ENCODE results near the gene SLC12A5. TPM values are rescaled to one million over a fixed set of nuclear protein-coding genes. Genes with fewer than 3 reads are reported as not detected.

Gene SLC12A5
- total RNA-seq, 1 experiment from 2014 or later, result 7.2 TPM

DNA sequence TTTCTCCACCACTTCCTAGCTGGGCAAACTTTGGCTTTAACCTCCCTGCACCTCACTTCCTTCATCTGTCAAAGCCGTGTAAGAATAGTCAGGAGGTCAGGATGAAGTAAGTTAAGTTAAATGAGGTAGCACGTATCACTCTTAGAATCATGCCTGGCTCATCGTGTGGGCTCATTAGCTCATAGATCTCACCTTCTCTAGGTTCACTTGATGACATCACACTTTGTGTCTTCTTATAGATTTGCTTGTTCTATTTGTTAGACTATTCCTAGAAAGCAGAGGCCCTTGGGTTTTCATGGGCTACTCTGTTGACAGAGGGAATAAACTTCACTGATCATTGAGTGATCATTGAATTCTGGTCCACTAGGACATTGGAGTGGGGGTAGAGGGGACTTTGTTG is 72.9 kb downstream of the SLC12A5 start:
- peaks cover 48% of the 10 kb centered on the region for H3K27me3 Mint-ChIP-seq (ENCODE audit: low read depth)
- POLR2A ChIA-PET, result no interaction called here
- CTCF ChIA-PET, result interaction anchor here (1.3 kb wide), 2 partner anchors 79 to 90 kb away, joined by 3 read pairs; no protein-coding TSS in a partner anchor
- peaks cover 4% of the 10 kb centered on the region for H3K36me3 Mint-ChIP-seq
- H3K4me3 Mint-ChIP-seq, result no peak overlapping the region
- peaks cover 6% of the 10 kb centered on the region for H3K4me1 Mint-ChIP-seq
- TF ChIP-seq, protein P1, sequence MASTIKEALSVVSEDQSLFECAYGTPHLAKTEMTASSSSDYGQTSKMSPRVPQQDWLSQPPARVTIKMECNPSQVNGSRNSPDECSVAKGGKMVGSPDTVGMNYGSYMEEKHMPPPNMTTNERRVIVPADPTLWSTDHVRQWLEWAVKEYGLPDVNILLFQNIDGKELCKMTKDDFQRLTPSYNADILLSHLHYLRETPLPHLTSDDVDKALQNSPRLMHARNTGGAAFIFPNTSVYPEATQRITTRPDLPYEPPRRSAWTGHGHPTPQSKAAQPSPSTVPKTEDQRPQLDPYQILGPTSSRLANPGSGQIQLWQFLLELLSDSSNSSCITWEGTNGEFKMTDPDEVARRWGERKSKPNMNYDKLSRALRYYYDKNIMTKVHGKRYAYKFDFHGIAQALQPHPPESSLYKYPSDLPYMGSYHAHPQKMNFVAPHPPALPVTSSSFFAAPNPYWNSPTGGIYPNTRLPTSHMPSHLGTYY (CRISPR knock-in tag; IDR thresholded peaks at IDR 0.05), result no peak
- TF ChIP-seq ZNF423 (CRISPR knock-in tag; IDR thresholded peaks at IDR 0.05) (no peak), NFE2L1 (CRISPR knock-in tag; IDR thresholded peaks at IDR 0.05) (no peak), JAZF1 (CRISPR knock-in tag; IDR thresholded peaks at IDR 0.05) (no peak), ZNF219 (CRISPR knock-in tag; IDR thresholded peaks at IDR 0.05; ENCODE audit: borderline replicate concordance) (no peak), GRHL2 (CRISPR knock-in tag; IDR thresholded peaks at IDR 0.05; ENCODE audit: insufficient replicate concordance, severe bottlenecking) (no peak), ELF4 (CRISPR knock-in tag; IDR thresholded peaks at IDR 0.05; ENCODE audit: low read depth) (no peak), NFYB (CRISPR knock-in tag; conservative IDR thresholded peaks at IDR 0.05; ENCODE audit: low read depth) (no peak), PRRX2 (CRISPR knock-in tag; IDR thresholded peaks at IDR 0.05) (no peak), EMX1 (CRISPR knock-in tag; IDR thresholded peaks at IDR 0.05) (no peak), ZNF416 (CRISPR knock-in tag; IDR thresholded peaks at IDR 0.05) (no peak)
- TF ChIP-seq, protein P2, sequence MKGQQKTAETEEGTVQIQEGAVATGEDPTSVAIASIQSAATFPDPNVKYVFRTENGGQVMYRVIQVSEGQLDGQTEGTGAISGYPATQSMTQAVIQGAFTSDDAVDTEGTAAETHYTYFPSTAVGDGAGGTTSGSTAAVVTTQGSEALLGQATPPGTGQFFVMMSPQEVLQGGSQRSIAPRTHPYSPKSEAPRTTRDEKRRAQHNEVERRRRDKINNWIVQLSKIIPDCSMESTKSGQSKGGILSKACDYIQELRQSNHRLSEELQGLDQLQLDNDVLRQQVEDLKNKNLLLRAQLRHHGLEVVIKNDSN (CRISPR knock-in tag; IDR thresholded peaks at IDR 0.05), result no peak
- TF ChIP-seq, protein P3, sequence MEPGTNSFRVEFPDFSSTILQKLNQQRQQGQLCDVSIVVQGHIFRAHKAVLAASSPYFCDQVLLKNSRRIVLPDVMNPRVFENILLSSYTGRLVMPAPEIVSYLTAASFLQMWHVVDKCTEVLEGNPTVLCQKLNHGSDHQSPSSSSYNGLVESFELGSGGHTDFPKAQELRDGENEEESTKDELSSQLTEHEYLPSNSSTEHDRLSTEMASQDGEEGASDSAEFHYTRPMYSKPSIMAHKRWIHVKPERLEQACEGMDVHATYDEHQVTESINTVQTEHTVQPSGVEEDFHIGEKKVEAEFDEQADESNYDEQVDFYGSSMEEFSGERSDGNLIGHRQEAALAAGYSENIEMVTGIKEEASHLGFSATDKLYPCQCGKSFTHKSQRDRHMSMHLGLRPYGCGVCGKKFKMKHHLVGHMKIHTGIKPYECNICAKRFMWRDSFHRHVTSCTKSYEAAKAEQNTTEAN (CRISPR knock-in tag; IDR thresholded peaks at IDR 0.05), result no peak
- TF ChIP-seq, protein P4, sequence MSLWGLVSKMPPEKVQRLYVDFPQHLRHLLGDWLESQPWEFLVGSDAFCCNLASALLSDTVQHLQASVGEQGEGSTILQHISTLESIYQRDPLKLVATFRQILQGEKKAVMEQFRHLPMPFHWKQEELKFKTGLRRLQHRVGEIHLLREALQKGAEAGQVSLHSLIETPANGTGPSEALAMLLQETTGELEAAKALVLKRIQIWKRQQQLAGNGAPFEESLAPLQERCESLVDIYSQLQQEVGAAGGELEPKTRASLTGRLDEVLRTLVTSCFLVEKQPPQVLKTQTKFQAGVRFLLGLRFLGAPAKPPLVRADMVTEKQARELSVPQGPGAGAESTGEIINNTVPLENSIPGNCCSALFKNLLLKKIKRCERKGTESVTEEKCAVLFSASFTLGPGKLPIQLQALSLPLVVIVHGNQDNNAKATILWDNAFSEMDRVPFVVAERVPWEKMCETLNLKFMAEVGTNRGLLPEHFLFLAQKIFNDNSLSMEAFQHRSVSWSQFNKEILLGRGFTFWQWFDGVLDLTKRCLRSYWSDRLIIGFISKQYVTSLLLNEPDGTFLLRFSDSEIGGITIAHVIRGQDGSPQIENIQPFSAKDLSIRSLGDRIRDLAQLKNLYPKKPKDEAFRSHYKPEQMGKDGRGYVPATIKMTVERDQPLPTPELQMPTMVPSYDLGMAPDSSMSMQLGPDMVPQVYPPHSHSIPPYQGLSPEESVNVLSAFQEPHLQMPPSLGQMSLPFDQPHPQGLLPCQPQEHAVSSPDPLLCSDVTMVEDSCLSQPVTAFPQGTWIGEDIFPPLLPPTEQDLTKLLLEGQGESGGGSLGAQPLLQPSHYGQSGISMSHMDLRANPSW (CRISPR knock-in tag; conservative IDR thresholded peaks at IDR 0.05; ENCODE audit: low read depth), result no peak
- TF ChIP-seq, protein P5, sequence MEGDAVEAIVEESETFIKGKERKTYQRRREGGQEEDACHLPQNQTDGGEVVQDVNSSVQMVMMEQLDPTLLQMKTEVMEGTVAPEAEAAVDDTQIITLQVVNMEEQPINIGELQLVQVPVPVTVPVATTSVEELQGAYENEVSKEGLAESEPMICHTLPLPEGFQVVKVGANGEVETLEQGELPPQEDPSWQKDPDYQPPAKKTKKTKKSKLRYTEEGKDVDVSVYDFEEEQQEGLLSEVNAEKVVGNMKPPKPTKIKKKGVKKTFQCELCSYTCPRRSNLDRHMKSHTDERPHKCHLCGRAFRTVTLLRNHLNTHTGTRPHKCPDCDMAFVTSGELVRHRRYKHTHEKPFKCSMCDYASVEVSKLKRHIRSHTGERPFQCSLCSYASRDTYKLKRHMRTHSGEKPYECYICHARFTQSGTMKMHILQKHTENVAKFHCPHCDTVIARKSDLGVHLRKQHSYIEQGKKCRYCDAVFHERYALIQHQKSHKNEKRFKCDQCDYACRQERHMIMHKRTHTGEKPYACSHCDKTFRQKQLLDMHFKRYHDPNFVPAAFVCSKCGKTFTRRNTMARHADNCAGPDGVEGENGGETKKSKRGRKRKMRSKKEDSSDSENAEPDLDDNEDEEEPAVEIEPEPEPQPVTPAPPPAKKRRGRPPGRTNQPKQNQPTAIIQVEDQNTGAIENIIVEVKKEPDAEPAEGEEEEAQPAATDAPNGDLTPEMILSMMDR (IDR thresholded peaks at IDR 0.05), result no peak
- TF ChIP-seq, protein P6, sequence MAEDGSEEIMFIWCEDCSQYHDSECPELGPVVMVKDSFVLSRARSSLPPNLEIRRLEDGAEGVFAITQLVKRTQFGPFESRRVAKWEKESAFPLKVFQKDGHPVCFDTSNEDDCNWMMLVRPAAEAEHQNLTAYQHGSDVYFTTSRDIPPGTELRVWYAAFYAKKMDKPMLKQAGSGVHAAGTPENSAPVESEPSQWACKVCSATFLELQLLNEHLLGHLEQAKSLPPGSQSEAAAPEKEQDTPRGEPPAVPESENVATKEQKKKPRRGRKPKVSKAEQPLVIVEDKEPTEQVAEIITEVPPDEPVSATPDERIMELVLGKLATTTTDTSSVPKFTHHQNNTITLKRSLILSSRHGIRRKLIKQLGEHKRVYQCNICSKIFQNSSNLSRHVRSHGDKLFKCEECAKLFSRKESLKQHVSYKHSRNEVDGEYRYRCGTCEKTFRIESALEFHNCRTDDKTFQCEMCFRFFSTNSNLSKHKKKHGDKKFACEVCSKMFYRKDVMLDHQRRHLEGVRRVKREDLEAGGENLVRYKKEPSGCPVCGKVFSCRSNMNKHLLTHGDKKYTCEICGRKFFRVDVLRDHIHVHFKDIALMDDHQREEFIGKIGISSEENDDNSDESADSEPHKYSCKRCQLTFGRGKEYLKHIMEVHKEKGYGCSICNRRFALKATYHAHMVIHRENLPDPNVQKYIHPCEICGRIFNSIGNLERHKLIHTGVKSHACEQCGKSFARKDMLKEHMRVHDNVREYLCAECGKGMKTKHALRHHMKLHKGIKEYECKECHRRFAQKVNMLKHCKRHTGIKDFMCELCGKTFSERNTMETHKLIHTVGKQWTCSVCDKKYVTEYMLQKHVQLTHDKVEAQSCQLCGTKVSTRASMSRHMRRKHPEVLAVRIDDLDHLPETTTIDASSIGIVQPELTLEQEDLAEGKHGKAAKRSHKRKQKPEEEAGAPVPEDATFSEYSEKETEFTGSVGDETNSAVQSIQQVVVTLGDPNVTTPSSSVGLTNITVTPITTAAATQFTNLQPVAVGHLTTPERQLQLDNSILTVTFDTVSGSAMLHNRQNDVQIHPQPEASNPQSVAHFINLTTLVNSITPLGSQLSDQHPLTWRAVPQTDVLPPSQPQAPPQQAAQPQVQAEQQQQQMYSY (CRISPR knock-in tag; IDR thresholded peaks at IDR 0.05), result no peak
- DNase-seq (ENCODE audit: low spot score) (no peak), ATAC-seq (no peak)
- no peak overlapping the region for H3K27ac Mint-ChIP-seq
- H3K9me3 Mint-ChIP-seq, result peaks cover 12% of the 10 kb centered on the region
